Parathyroid adenoma (tissue), 2 donors: ENCODE data around the gene CPVL.
"Not testable (repeated sequence)": the region's sequence is repeated elsewhere in the genome, so short reads cannot be mapped to it uniquely, and the experiment has no call there.

Source experiments
- H2AFZ ChIP-seq: fragments of 300-600 bp; sonication (generic); one replicate; pipeline ENCODE4 v1.7.0; 2017; ENCODE audit warnings: antibody characterized with exemption, mild to moderate bottlenecking
- H3K27ac ChIP-seq: fragments of 300-600 bp; sonication (generic); one replicate; pipeline ENCODE4 v1.7.0; 2017
- H3K27me3 ChIP-seq: fragments of 300-600 bp; sonication (generic); one replicate; pipeline ENCODE4 v1.7.0; 2017; ENCODE audit warnings: low read length; ENCODE audit not compliant: control insufficient read depth, insufficient read depth
- H3K36me3 ChIP-seq: fragments of 300-600 bp; sonication (generic); one replicate; pipeline ENCODE4 v1.7.0; 2017; ENCODE audit warnings: low read length; ENCODE audit not compliant: control insufficient read depth, insufficient read depth
- H3K4me1 ChIP-seq: fragments of 300-600 bp; sonication (generic); one replicate; pipeline ENCODE4 v1.7.0; 2017; ENCODE audit warnings: control low read depth
- H3K4me2 ChIP-seq: fragments of 300-600 bp; sonication (generic); one replicate; pipeline ENCODE4 v1.7.0; 2017; ENCODE audit warnings: low read length
- H3K4me3 ChIP-seq: fragments of 300-600 bp; sonication (generic); one replicate; pipeline ENCODE4 v1.7.0; 2017; ENCODE audit warnings: low read depth, low read length
- H3K79me2 ChIP-seq: fragments of 300-600 bp; sonication (generic); one replicate; pipeline ENCODE4 v1.7.0; 2017; ENCODE audit warnings: control low read depth
- H3K9ac ChIP-seq: fragments of 300-600 bp; sonication (generic); one replicate; pipeline ENCODE4 v1.7.0; 2017; ENCODE audit warnings: mild to moderate bottlenecking
- H3K9me3 ChIP-seq: fragments of 300-600 bp; sonication (generic); one replicate; pipeline ENCODE4 v1.7.0; 2017; ENCODE audit warnings: low read length; ENCODE audit not compliant: control insufficient read depth
- TF ChIP-seq, protein P1 (sequence below): fragments of 300-600 bp; sonication (generic); IDR thresholded peaks from one replicate; pipeline ENCODE4 v1.7.0; 2017; ENCODE audit warnings: antibody characterized with exemption, mild to moderate bottlenecking
- donor health status: primary hyperparathyroidism.

Gene CPVL

GRCh38 chr7:29119538-29119937, 26.8 kb downstream of the CPVL start:
- H2AFZ ChIP-seq: no peak overlapping the region
- no peaks in the 10 kb centered on the region for H3K27me3 ChIP-seq
- no peak overlapping the region for H3K4me3 ChIP-seq
- H3K9me3 ChIP-seq: no peaks in the 10 kb centered on the region
- H3K36me3 ChIP-seq: no peaks in the 10 kb centered on the region
- no peak overlapping the region for H3K4me2 ChIP-seq
- TF ChIP-seq, protein P1, sequence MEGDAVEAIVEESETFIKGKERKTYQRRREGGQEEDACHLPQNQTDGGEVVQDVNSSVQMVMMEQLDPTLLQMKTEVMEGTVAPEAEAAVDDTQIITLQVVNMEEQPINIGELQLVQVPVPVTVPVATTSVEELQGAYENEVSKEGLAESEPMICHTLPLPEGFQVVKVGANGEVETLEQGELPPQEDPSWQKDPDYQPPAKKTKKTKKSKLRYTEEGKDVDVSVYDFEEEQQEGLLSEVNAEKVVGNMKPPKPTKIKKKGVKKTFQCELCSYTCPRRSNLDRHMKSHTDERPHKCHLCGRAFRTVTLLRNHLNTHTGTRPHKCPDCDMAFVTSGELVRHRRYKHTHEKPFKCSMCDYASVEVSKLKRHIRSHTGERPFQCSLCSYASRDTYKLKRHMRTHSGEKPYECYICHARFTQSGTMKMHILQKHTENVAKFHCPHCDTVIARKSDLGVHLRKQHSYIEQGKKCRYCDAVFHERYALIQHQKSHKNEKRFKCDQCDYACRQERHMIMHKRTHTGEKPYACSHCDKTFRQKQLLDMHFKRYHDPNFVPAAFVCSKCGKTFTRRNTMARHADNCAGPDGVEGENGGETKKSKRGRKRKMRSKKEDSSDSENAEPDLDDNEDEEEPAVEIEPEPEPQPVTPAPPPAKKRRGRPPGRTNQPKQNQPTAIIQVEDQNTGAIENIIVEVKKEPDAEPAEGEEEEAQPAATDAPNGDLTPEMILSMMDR: no peak
- H3K79me2 ChIP-seq: no peaks in the 10 kb centered on the region
- H3K27ac ChIP-seq: no peak overlapping the region
- H3K4me1 ChIP-seq: no peaks in the 10 kb centered on the region
- H3K9ac ChIP-seq: no peak overlapping the region

GRCh38 chr7:29116361-29117200, 29.8 kb downstream of the CPVL start:
- H3K27me3 ChIP-seq: no peaks in the 10 kb centered on the region
- H3K27ac ChIP-seq: no peak overlapping the region
- no peaks in the 10 kb centered on the region for H3K36me3 ChIP-seq
- no peaks in the 10 kb centered on the region for H3K79me2 ChIP-seq
- no peaks in the 10 kb centered on the region for H3K9me3 ChIP-seq
- no peak overlapping the region for H3K4me3 ChIP-seq
- no peak overlapping the region for H3K9ac ChIP-seq
- TF ChIP-seq, protein P1: no peak
- H3K4me2 ChIP-seq: no peak overlapping the region
- no peaks in the 10 kb centered on the region for H3K4me1 ChIP-seq
- H2AFZ ChIP-seq: no peak overlapping the region

DNA sequence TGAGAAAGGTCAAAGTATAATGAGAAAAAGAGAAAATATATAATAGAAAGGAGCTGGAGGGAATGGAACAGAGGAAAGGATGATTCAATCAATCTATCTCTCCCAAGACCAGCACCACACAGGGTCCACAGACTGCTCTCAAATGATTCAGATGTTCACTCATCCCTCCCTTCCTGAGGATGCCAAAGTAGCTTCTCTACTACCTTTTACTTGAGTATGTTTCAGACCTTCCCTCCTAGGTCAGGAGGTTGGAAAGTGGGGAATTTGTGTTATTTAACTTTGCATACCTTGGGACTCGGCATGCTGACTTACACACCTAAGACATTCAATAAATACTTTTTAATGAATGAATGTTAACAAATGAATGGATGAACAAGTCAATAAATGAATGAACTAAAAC, 30.6 kb downstream of the CPVL start:
- no peaks in the 10 kb centered on the region for H3K79me2 ChIP-seq
- H3K27me3 ChIP-seq: no peaks in the 10 kb centered on the region
- H3K4me1 ChIP-seq: no peaks in the 10 kb centered on the region
- no peak overlapping the region for H3K4me2 ChIP-seq
- H3K9ac ChIP-seq: no peak overlapping the region
- no peak overlapping the region for H3K4me3 ChIP-seq
- TF ChIP-seq, protein P1: no peak
- H3K36me3 ChIP-seq: no peaks in the 10 kb centered on the region
- H3K9me3 ChIP-seq: no peaks in the 10 kb centered on the region
- no peak overlapping the region for H3K27ac ChIP-seq
- no peak overlapping the region for H2AFZ ChIP-seq

DNA sequence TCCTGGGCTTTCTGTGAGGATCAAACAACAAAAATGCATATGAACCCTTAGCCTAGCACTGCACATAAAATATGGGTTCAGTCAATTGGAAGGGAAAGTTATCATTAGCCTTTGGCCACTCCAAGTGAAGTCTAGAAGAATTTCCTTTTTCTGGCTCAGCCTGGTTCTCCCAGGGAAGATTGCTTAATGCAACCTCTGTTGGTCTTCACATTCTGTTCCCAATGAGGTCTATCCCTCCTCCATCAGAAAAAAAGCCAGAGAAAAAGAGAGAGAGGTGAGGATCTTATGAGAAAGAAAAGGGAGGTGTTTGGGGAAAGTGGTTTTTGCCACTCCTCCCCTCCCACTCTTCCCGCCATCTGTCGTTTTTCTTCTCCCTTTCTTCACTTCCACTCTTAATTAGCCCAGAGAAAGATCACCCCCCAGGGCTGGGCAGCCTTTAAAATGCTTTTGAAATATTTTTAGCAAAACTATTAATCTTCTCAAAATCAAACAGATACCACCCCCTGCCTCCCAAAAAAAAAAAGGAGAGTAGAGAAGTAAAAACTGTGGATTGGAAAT, 31.1 kb downstream of the CPVL start:
- H3K9ac ChIP-seq: no peak overlapping the region
- no peaks in the 10 kb centered on the region for H3K79me2 ChIP-seq
- H3K27ac ChIP-seq: no peak overlapping the region
- H3K4me1 ChIP-seq: peaks cover under 1% of the 10 kb centered on the region
- H3K9me3 ChIP-seq: no peaks in the 10 kb centered on the region
- H2AFZ ChIP-seq: no peak overlapping the region
- H3K27me3 ChIP-seq: no peaks in the 10 kb centered on the region
- H3K4me2 ChIP-seq: no peak overlapping the region
- no peak overlapping the region for H3K4me3 ChIP-seq
- H3K36me3 ChIP-seq: no peaks in the 10 kb centered on the region
- TF ChIP-seq, protein P1: no peak

- not testable (repeated sequence) for H2AFZ ChIP-seq, H3K36me3 ChIP-seq, H3K9ac ChIP-seq, H3K27me3 ChIP-seq, H3K27ac ChIP-seq, H3K4me3 ChIP-seq, H3K9me3 ChIP-seq, H3K4me2 ChIP-seq, H3K79me2 ChIP-seq
- H3K4me1 ChIP-seq: peaks cover 10% of the 10 kb centered on the region
Measured at GRCh38 chr7:29114266-29114665, 32.1 kb downstream of the CPVL start.
